IMR-90 (cell line): ENCODE data around the gene FAIM2. TPM values are rescaled to one million over a fixed set of nuclear protein-coding genes. Genes with fewer than 3 reads are reported as not detected.

Experiments used
- ATAC-seq: fragments of 200-7000 bp; cut with Tn5 transposase; 2 replicates; pipeline ENCODE4 v1.9.1; 2020; ENCODE audit warnings: low read depth, mild to moderate bottlenecking, moderate library complexity
- BruUV-seq: library from RNA; stranded (reverse); fragments of 400-500 nt; replicated peaks from 2 replicates; lab custom pipeline; 2021; lab: Mats Ljungman, UMichigan
- CTCF ChIA-PET: fragments of 300-600 bp; formaldehyde crosslinking; extraction: SDS; loops from one replicate; lab custom pipeline; 2021; ENCODE audit warnings: antibody characterized with exemption; lab: Yijun Ruan, JAX
- POLR2A ChIA-PET: fragments of 300-600 bp; sonication (Branson Sonifier 250); formaldehyde crosslinking; loops from one replicate; lab custom pipeline; 2022; ENCODE audit warnings: antibody characterized with exemption; ENCODE audit not compliant: unreplicated experiment; lab: Charles Lee
- DNase-seq: peaks from one replicate; pipeline ENCODE4 v3.0.0; 2013
- H2AFZ ChIP-seq: replicated peaks from 2 replicates; pipeline ENCODE3; 2013; ENCODE audit warnings: low read length, mild to moderate bottlenecking; ENCODE audit not compliant: poor library complexity
- H2AK5ac ChIP-seq: 2 replicates; pipeline ENCODE4 v1.6.1; 2013; ENCODE audit warnings: low read depth, low read length, inconsistent platforms
- H2AK9ac ChIP-seq: replicated peaks from 2 replicates; pipeline ENCODE3; 2013; ENCODE audit warnings: mild to moderate bottlenecking, low read depth, low read length, moderate library complexity; ENCODE audit not compliant: poor library complexity
- H2BK120ac ChIP-seq: 2 replicates; pipeline ENCODE4 v1.6.1; 2013; ENCODE audit warnings: low read depth, low read length, inconsistent platforms
- H2BK15ac ChIP-seq: 3 replicates; pipeline ENCODE4 v1.6.1; 2013; ENCODE audit warnings: low read depth, low read length, inconsistent platforms
- H2BK20ac ChIP-seq: 2 replicates; pipeline ENCODE4 v1.6.1; 2013; ENCODE audit warnings: low read depth, mild to moderate bottlenecking, inconsistent platforms, low read length, moderate library complexity
- H2BK5ac ChIP-seq: 2 replicates; pipeline ENCODE4 v1.6.1; 2013; ENCODE audit warnings: mild to moderate bottlenecking, low read depth, low read length, inconsistent platforms; ENCODE audit not compliant: poor library complexity, severe bottlenecking
- H3K14ac ChIP-seq: replicated peaks from 2 replicates; pipeline ENCODE4 v1.6.1; 2013; ENCODE audit warnings: low read depth, low read length, inconsistent platforms
- H3K18ac ChIP-seq: 2 replicates; pipeline ENCODE4 v1.6.1; 2013; ENCODE audit warnings: low read depth, low read length, control low read depth
- H3K23ac ChIP-seq: 2 replicates; pipeline ENCODE4 v1.6.1; 2013; ENCODE audit warnings: low read depth, low read length, inconsistent platforms
- H3K27ac ChIP-seq: 2 replicates; pipeline ENCODE4 v1.5.1; 2013; ENCODE audit warnings: mild to moderate bottlenecking, control low read depth, low read length; ENCODE audit not compliant: insufficient read depth
- H3K27me3 ChIP-seq: 2 replicates; pipeline ENCODE4 v1.6.1; 2013; ENCODE audit warnings: low read length; ENCODE audit not compliant: control insufficient read depth, insufficient read depth
- H3K36me3 ChIP-seq: 2 replicates; pipeline ENCODE4 v1.6.1; 2013; ENCODE audit warnings: low read length, mixed read lengths; ENCODE audit not compliant: control insufficient read depth, insufficient read depth
- H3K4ac ChIP-seq: 2 replicates; pipeline ENCODE4 v1.6.1; 2013; ENCODE audit warnings: low read depth, low read length, inconsistent platforms
- H3K4me1 ChIP-seq: 2 replicates; pipeline ENCODE4 v1.6.1; 2013; ENCODE audit warnings: low read length, mixed read lengths; ENCODE audit not compliant: control insufficient read depth, insufficient read depth
- H3K4me2 ChIP-seq: 2 replicates; pipeline ENCODE4 v1.6.1; 2013; ENCODE audit warnings: low read depth, mild to moderate bottlenecking, control low read depth, low read length, moderate library complexity
- H3K4me3 ChIP-seq: 2 replicates; pipeline ENCODE4 v1.5.1; 2013; ENCODE audit warnings: low read depth, mild to moderate bottlenecking, control low read depth, low read length, moderate library complexity; ENCODE audit not compliant: insufficient read depth
- H3K56ac ChIP-seq: 2 replicates; pipeline ENCODE4 v1.6.1; 2013; ENCODE audit warnings: low read length, inconsistent platforms; ENCODE audit not compliant: insufficient read depth; ENCODE audit errors: extremely low read depth
- H3K79me1 ChIP-seq, 2 experiments: 2 replicates each; pipeline ENCODE4 v1.6.1; 2013; ENCODE audit warnings: low read length in 2 of 2, inconsistent platforms in 1 of 2, low read depth in 1 of 2
- H3K9ac ChIP-seq: 2 replicates; pipeline ENCODE4 v1.6.1; 2013; ENCODE audit warnings: low read depth, low read length, control low read depth
- H3K9me1 ChIP-seq: 2 replicates; pipeline ENCODE4 v1.6.1; 2013; ENCODE audit warnings: low read length, inconsistent platforms; ENCODE audit not compliant: insufficient read depth
- H3K9me3 ChIP-seq: 2 replicates; pipeline ENCODE4 v1.6.1; 2013; ENCODE audit warnings: low read length; ENCODE audit not compliant: control insufficient read depth, insufficient read depth
- H4K20me1 ChIP-seq: 2 replicates; pipeline ENCODE4 v1.6.1; 2013; ENCODE audit warnings: low read length, inconsistent platforms; ENCODE audit not compliant: insufficient read depth
- H4K5ac ChIP-seq: 2 replicates; pipeline ENCODE4 v1.6.1; 2013; ENCODE audit warnings: mild to moderate bottlenecking, low read depth, low read length, control low read depth
- H4K8ac ChIP-seq, 2 experiments: 2 replicates each; pipeline ENCODE4 v1.6.1; 2013; ENCODE audit warnings: low read depth in 2 of 2, low read length in 2 of 2, control low read depth in 1 of 2, inconsistent platforms in 1 of 2
- H4K91ac ChIP-seq: 2 replicates; pipeline ENCODE4 v1.6.1; 2013; ENCODE audit warnings: low read depth, low read length, inconsistent platforms; ENCODE audit not compliant: insufficient read depth
- BHLHE40 ChIP-seq: fragments of 150-350 bp; IDR thresholded peaks from 2 replicates; pipeline ENCODE4 v1.6.1; 2016; ENCODE audit warnings: mild to moderate bottlenecking, low read depth, low read length
- CEBPB ChIP-seq: IDR thresholded peaks from 2 replicates; pipeline ENCODE4 v1.6.1; 2012; ENCODE audit warnings: low read depth, low read length, improper control_type of control experiment
- CHD1 ChIP-seq: IDR thresholded peaks from 2 replicates; pipeline ENCODE4 v1.6.1; 2012; ENCODE audit warnings: low read depth, low read length, improper control_type of control experiment
- CTCF ChIP-seq: conservative IDR thresholded peaks from 2 replicates; pipeline ENCODE4 v1.5.1; 2012; ENCODE audit warnings: mild to moderate bottlenecking, low read depth, low read length, improper control_type of control experiment
- ELK1 ChIP-seq: fragments of 150-350 bp; IDR thresholded peaks from 2 replicates; pipeline ENCODE4 v1.6.1; 2016; ENCODE audit warnings: low read depth, mild to moderate bottlenecking, low read length, moderate library complexity, borderline replicate concordance
- MAFK ChIP-seq: IDR thresholded peaks from 2 replicates; pipeline ENCODE4 v1.6.1; 2012; ENCODE audit warnings: low read depth, low read length, improper control_type of control experiment
- NFE2L2 ChIP-seq: fragments of 150-350 bp; IDR thresholded peaks from 2 replicates; pipeline ENCODE4 v1.6.1; 2016; ENCODE audit warnings: low read depth, mild to moderate bottlenecking, low read length
- POLR2A ChIP-seq: IDR thresholded peaks from 2 replicates; pipeline ENCODE4 v1.6.1; 2012; ENCODE audit warnings: mild to moderate bottlenecking, low read depth, low read length
- RAD21 ChIP-seq: IDR thresholded peaks from 2 replicates; pipeline ENCODE4 v1.6.1; 2012; ENCODE audit warnings: low read length, improper control_type of control experiment
- RCOR1 ChIP-seq: IDR thresholded peaks from 2 replicates; pipeline ENCODE4 v1.6.1; 2012; ENCODE audit warnings: mild to moderate bottlenecking, low read length, improper control_type of control experiment; ENCODE audit not compliant: insufficient replicate concordance
- RFX5 ChIP-seq: IDR thresholded peaks from 2 replicates; pipeline ENCODE4 v1.8.0; 2012; ENCODE audit warnings: low read depth, mild to moderate bottlenecking, low read length, moderate library complexity
- SMC3 ChIP-seq: fragments of 150-350 bp; IDR thresholded peaks from 2 replicates; pipeline ENCODE4 v1.6.1; 2016; ENCODE audit warnings: low read depth, mild to moderate bottlenecking, antibody characterized with exemption, low read length, moderate library complexity
- WGBS, 2 experiments: methylation state at CpG; one replicate each; pipeline versions ENCODE4 v1.1.5 to v1.1.7; 2013; ENCODE audit warnings: missing lambda C conversion rate in 2 of 2; ENCODE audit not compliant: insufficient read length in 1 of 2; ENCODE audit errors: extremely low coverage in 2 of 2; 5-methylcytosine and 5-hydroxymethylcytosine counted together
- dilution Hi-C: fragments of 300-500 bp; cut with HindIII; formaldehyde crosslinking; loops from one replicate; pipeline ENCODE4 v1.14.3; 2018; ENCODE audit warnings: low sequenced_read_pairs; ENCODE audit not compliant: unreplicated experiment
- in situ Hi-C: fragments of 300-500 bp; cut with MboI; formaldehyde crosslinking; loops from 3 replicates; pipeline ENCODE4 v1.14.3; 2019; ENCODE audit warnings: low sequenced_read_pairs, inconsistent platforms, mixed read lengths
- intact Hi-C: fragments of 100-400 bp; cut with micrococcal nuclease; formaldehyde crosslinking; loops from 2 replicates; pipeline ENCODE4 v1.10.0; 2022
- polyA plus RNA-seq, 3 experiments: library from polyadenylated mRNA; depleted of rRNA; stranded (reverse); fragments of >200 nt; gene quantifications; 2 replicates each; pipeline ENCODE4 v1.2.3, GENCODE V29; 2012; ENCODE audit warnings: low replicate concordance in 1 of 3
- total RNA-seq: library from RNA; depleted of rRNA; stranded (reverse); fragments of >200 nt; gene quantifications from 2 replicates; pipeline ENCODE4 v1.2.3, GENCODE V29; 2012
- TF ChIP-seq, protein P1 (sequence below): fragments of 150-350 bp; IDR thresholded peaks from 2 replicates; pipeline ENCODE4 v1.6.1; 2017; ENCODE audit warnings: mild to moderate bottlenecking, antibody characterized with exemption, low read length, low read depth

FAIM2 gene
- total and polyA plus RNA-seq, 2 of the 4 experiments (the other 2 are of a cell fraction) = 0.72 to 5.3 TPM

- TF ChIP-seq BHLHE40 = no peak
- TF ChIP-seq, protein P1, sequence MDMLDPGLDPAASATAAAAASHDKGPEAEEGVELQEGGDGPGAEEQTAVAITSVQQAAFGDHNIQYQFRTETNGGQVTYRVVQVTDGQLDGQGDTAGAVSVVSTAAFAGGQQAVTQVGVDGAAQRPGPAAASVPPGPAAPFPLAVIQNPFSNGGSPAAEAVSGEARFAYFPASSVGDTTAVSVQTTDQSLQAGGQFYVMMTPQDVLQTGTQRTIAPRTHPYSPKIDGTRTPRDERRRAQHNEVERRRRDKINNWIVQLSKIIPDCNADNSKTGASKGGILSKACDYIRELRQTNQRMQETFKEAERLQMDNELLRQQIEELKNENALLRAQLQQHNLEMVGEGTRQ = no peak
- no peak for TF ChIP-seq ELK1
- TF ChIP-seq CTCF = no peak
- TF ChIP-seq CEBPB = no peak
- no peak for TF ChIP-seq SMC3
- no peak for TF ChIP-seq RAD21
- no peak for TF ChIP-seq RCOR1
- TF ChIP-seq RFX5 = no peak
- no peak for TF ChIP-seq CHD1
- TF ChIP-seq POLR2A = no peak
- TF ChIP-seq MAFK = no peak
- no peak for TF ChIP-seq NFE2L2
- no peak overlapping the region for H2BK5ac ChIP-seq
Observed at GRCh38 chr12:49885118-49885517, 18.6 kb downstream of the FAIM2 start.

More at GRCh38 chr12:49885118-49885517, 18.6 kb downstream of the FAIM2 start:
- DNase-seq = no peak
- Histone ChIP-seq H3K27me3 (peaks cover 49% of the 10 kb centered on the region), H3K9ac (no peak overlapping the region), H3K79me1 (no peaks in the 10 kb centered on the region), H3K56ac (no peak overlapping the region), H4K5ac (no peak overlapping the region), H3K14ac (no peak overlapping the region), H3K4me3 (no peak overlapping the region), H2BK15ac (no peak overlapping the region), H4K20me1 (no peaks in the 10 kb centered on the region), H3K4ac (no peak overlapping the region), H2BK120ac (no peak overlapping the region), H3K9me3 (no peaks in the 10 kb centered on the region), H4K8ac (no peak overlapping the region), H2BK20ac (no peak overlapping the region), H3K18ac (no peak overlapping the region), H3K4me1 (no peaks in the 10 kb centered on the region), H3K27ac (no peak overlapping the region), H2AFZ (no peak overlapping the region), H3K23ac (no peak overlapping the region), H3K9me1 (no peaks in the 10 kb centered on the region), H2AK5ac (no peak overlapping the region), H3K36me3 (no peaks in the 10 kb centered on the region), H2AK9ac (no peak overlapping the region), H3K4me2 (no peak overlapping the region), H4K91ac (no peak overlapping the region)
- BruUV-seq = no TSS peak
- no peak for ATAC-seq
- CTCF ChIA-PET = no interaction called here
- in situ Hi-C loops = no loop called here
- POLR2A ChIA-PET = no interaction called here
- intact Hi-C loops = no loop called here
- no CpG with 5 or more reads among the region's 6 CpGs for WGBS, 2 experiments
- dilution Hi-C loops = no loop called here
